Uterus (tissue), 4 donors: ENCODE measurements around the gene MGST2. TPM values are rescaled to one million over a fixed set of nuclear protein-coding genes. Genes with fewer than 3 reads are reported as not detected.

ENCODE experiments used
- DNase-seq, 2 donors: peaks; one replicate each; pipeline ENCODE4 v3.0.0-alpha.2; 2019 to 2020
- H3K27ac ChIP-seq, 2 donors: fragments of 200-600 bp; sonication (generic); 1 replicate in 1 of 2; 2 replicates in 1 of 2; pipeline ENCODE4 v1.5.1; 2016 to 2018
- H3K27me3 ChIP-seq, 2 donors: fragments of 200-600 bp; sonication (generic); one replicate each; pipeline ENCODE4 v1.5.1; 2018 to 2019; ENCODE audit warnings: control low read depth in 1 of 2
- H3K36me3 ChIP-seq, 2 donors: fragments of 200-600 bp; sonication (generic); one replicate each; pipeline ENCODE4 v1.5.1; 2019; ENCODE audit warnings: control low read depth in 1 of 2
- H3K4me1 ChIP-seq, 2 donors: fragments of 200-600 bp; sonication (generic); one replicate each; pipeline ENCODE4 v1.5.1; 2018 to 2019; ENCODE audit warnings: control low read depth in 1 of 2
- H3K4me3 ChIP-seq, 2 donors: fragments of 200-600 bp; sonication (generic); 1 replicate in 1 of 2; 2 replicates in 1 of 2; pipeline ENCODE4 v1.5.1; 2018 to 2019; ENCODE audit warnings: mild to moderate bottlenecking in 1 of 2
- H3K9me3 ChIP-seq, 2 donors: fragments of 200-600 bp; sonication (generic); one replicate each; pipeline ENCODE4 v1.5.1; 2019; ENCODE audit warnings: control low read depth in 1 of 2
- POLR2A ChIP-seq, 2 donors: fragments of 450-650 bp; IDR thresholded peaks; one replicate each; pipeline ENCODE4 v1.6.1; 2016; ENCODE audit warnings: antibody characterized with exemption in 2 of 2, mild to moderate bottlenecking in 1 of 2, moderate library complexity in 1 of 2
- intact Hi-C: fragments of 100-400 bp; cut with DNase I; formaldehyde crosslinking; loops from one replicate; pipeline ENCODE4 v1.15.1; 2023; ENCODE audit warnings: low total_unique reads
- total RNA-seq, 4 donors: library from RNA; depleted of rRNA in 3 of 4; stranded (reverse); fragments of >200 nt in 3 of 4; gene quantifications; one replicate each; pipeline versions ENCODE4 v1.1.0 to v1.2.4, GENCODE V29; 2014 to 2023
- TF ChIP-seq, protein P1 (sequence below), 4 experiments: fragments of 200-600 bp in 2 of 4; fragments of 450-650 bp in 2 of 4; sonication (generic) in 2 of 4; IDR thresholded peaks; one replicate each; pipeline ENCODE4 v1.5.1; 2016 to 2019; ENCODE audit warnings: antibody characterized with exemption in 4 of 4, mild to moderate bottlenecking in 2 of 4, moderate library complexity in 1 of 4
- donor health status: DM: yes; HTN: yes; CAD: no.

MGST2 gene
- total RNA-seq, 4 donors from 2014 or later, result 19.4 to 141 (median 40.7) TPM

DNA sequence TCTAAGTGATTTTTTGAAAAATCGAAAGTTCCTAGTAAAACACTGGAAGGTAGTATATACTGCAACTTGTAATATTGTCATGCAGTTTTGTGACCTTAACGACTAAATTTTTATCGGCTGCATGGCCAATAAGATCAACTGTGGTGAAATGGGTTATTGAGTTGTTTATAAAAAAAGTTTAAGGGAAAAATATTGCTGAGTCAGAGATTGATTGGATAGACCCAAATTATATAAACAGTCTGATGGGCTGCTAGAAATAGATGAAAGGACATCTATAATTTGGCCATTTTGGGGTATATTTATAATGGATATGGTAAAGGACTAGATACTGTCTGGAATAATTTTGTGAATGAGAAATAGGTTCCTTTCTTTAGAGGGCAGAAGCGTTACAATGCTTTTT lies 56.2 kb downstream of the MGST2 start:
- Histone ChIP-seq H3K36me3 (no peaks in the 10 kb centered on the region), H3K27me3 (no peaks in the 10 kb centered on the region), H3K9me3 (no peaks in the 10 kb centered on the region), H3K27ac (no peak overlapping the region), H3K4me3 (no peak overlapping the region), H3K4me1 (no peaks in the 10 kb centered on the region)
- intact Hi-C loops, result no loop called here
- TF ChIP-seq, protein P1, sequence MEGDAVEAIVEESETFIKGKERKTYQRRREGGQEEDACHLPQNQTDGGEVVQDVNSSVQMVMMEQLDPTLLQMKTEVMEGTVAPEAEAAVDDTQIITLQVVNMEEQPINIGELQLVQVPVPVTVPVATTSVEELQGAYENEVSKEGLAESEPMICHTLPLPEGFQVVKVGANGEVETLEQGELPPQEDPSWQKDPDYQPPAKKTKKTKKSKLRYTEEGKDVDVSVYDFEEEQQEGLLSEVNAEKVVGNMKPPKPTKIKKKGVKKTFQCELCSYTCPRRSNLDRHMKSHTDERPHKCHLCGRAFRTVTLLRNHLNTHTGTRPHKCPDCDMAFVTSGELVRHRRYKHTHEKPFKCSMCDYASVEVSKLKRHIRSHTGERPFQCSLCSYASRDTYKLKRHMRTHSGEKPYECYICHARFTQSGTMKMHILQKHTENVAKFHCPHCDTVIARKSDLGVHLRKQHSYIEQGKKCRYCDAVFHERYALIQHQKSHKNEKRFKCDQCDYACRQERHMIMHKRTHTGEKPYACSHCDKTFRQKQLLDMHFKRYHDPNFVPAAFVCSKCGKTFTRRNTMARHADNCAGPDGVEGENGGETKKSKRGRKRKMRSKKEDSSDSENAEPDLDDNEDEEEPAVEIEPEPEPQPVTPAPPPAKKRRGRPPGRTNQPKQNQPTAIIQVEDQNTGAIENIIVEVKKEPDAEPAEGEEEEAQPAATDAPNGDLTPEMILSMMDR (IDR thresholded peaks at IDR 0.05), result no peak
- no peak for TF ChIP-seq POLR2A (IDR thresholded peaks at IDR 0.05)
- DNase-seq, result no peak

DNA sequence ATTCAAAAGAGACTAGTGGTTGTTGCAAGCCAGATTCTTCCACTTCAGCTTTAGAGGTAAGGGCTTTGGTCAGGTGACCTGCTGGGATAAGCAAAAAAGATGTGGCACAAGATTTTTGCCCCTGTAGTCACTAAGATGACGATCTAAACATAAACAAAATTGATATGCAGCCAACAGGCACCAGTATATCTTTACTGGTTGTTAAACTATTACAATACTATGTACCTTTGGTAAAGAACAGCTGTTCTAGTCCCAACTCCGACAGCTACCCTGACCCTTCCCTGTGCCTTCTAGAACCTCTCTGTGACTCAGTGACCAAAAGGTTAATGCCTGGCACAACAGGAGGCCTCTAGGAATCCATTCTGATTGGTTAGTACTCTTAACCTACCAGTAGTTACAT lies 59.6 kb downstream of the MGST2 start:
- H3K9me3 ChIP-seq, result no peaks in the 10 kb centered on the region
- no peak for TF ChIP-seq POLR2A (IDR thresholded peaks at IDR 0.05)
- TF ChIP-seq, protein P1 (IDR thresholded peaks at IDR 0.05), result no peak
- no peaks in the 10 kb centered on the region for H3K4me1 ChIP-seq
- DNase-seq, result no peak
- intact Hi-C loops, result no loop called here
- no peak overlapping the region for H3K27ac ChIP-seq
- H3K27me3 ChIP-seq, result no peaks in the 10 kb centered on the region
- H3K36me3 ChIP-seq, result no peaks in the 10 kb centered on the region
- H3K4me3 ChIP-seq, result no peak overlapping the region

DNA sequence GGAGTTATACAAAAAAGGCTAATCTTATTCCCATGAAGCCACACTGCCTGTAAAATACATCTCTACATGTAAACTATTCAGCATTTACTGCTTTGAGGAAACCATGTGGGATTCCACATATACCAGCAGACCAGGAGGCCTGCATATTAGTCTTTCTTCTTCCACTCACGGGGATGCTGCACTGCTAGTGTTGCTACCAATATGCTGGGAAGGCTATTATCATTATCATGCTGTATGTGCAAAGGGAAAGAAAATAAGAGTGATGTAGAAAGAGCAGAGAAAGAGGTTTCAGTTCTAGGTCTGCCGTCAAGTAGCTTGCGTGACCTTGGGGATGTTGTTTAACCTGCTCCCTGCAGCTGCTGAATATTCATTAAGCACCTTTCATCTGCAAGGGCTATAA lies 61.0 kb downstream of the MGST2 start:
- intact Hi-C loops, result no loop called here
- Histone ChIP-seq H3K27ac (no peak overlapping the region), H3K4me3 (no peak overlapping the region), H3K27me3 (no peaks in the 10 kb centered on the region), H3K9me3 (no peaks in the 10 kb centered on the region), H3K36me3 (no peaks in the 10 kb centered on the region), H3K4me1 (no peaks in the 10 kb centered on the region)
- TF ChIP-seq, protein P1 (IDR thresholded peaks at IDR 0.05), result no peak
- TF ChIP-seq POLR2A (IDR thresholded peaks at IDR 0.05), result no peak
- DNase-seq, result no peak

DNA sequence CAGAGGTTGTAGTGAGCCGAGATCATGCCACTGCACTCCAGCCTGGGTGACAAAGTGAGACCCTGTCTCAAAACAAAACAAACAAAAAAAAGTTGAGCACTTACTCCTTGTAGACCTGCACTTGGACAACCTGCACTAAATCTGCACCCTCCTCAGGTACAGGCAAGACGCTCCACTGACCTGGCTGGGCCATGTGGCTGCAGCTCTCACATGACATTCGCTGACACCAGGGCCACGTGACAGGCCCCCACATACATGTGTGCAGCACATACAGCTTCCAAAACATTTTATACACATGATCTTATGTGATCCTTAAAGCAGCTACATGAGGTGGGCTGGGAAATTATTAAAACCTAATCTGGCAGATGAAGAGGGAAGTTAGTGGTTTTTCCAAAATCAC lies 62.5 kb downstream of the MGST2 start:
- H3K27me3 ChIP-seq, result no peaks in the 10 kb centered on the region
- intact Hi-C loops, result no loop called here
- DNase-seq, result no peak
- H3K27ac ChIP-seq, result no peak overlapping the region
- TF ChIP-seq POLR2A (IDR thresholded peaks at IDR 0.05), result no peak
- TF ChIP-seq, protein P1 (IDR thresholded peaks at IDR 0.05), result no peak
- no peaks in the 10 kb centered on the region for H3K9me3 ChIP-seq
- no peaks in the 10 kb centered on the region for H3K4me1 ChIP-seq
- no peaks in the 10 kb centered on the region for H3K36me3 ChIP-seq
- H3K4me3 ChIP-seq, result no peak overlapping the region

DNA sequence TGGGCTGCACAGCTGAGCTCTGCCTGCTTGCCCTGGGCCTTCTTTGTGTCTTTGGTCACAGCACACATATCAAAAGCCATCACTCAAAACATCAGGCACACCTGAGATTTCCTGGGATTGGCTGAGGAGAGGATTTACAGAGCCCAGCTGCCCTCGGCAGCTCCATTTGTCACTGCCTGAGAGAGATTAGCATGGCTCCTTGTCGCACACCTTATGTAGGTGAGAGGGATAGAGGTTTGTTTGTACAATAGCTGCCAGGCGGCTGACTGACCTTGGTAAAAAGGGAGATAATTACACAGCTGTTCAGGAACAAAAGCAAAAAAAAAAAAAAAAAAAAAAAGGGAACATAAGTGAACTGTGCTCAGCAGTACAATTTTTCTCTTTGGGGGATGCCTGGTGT lies 63.2 kb downstream of the MGST2 start:
- no peaks in the 10 kb centered on the region for H3K27me3 ChIP-seq
- no peaks in the 10 kb centered on the region for H3K9me3 ChIP-seq
- H3K4me1 ChIP-seq, result no peaks in the 10 kb centered on the region
- H3K4me3 ChIP-seq, result no peak overlapping the region
- DNase-seq, result no peak
- H3K36me3 ChIP-seq, result no peaks in the 10 kb centered on the region
- no peak overlapping the region for H3K27ac ChIP-seq
- intact Hi-C loops, result no loop called here
- no peak for TF ChIP-seq POLR2A (IDR thresholded peaks at IDR 0.05)
- TF ChIP-seq, protein P1 (IDR thresholded peaks at IDR 0.05), result no peak
